K562 (cell line): ENCODE data around the gene DNAJC12. TPM values are rescaled to one million over a fixed set of nuclear protein-coding genes. Genes with fewer than 3 reads are reported as not detected.

Experiments used
- EHMT2 ChIP-seq: fragments of 450-650 bp; IDR thresholded peaks from 2 replicates; pipeline ENCODE4 v1.6.1; 2018; ENCODE audit warnings: antibody characterized with exemption
- NFIC ChIP-seq: fragments of 450-650 bp; IDR thresholded peaks from 2 replicates; pipeline ENCODE4 v1.6.1; 2017; ENCODE audit warnings: mild to moderate bottlenecking, inconsistent platforms
- NR2F6 ChIP-seq: fragments of 450-650 bp; formaldehyde crosslinking; IDR thresholded peaks from 2 replicates; pipeline ENCODE4 v1.4.0; 2020; ENCODE audit warnings: mild to moderate bottlenecking
- NR4A1 ChIP-seq, 2 experiments: fragments of 250-450 bp in 1 of 2; fragments of 450-650 bp in 1 of 2; sonication (Bioruptor Pico) in 1 of 2; IDR thresholded peaks; 2 replicates each; pipeline versions ENCODE4 v1.4.0 to v1.6.1; 2016 to 2020; ENCODE audit warnings: mild to moderate bottlenecking in 2 of 2, missing compliant biosample characterization in 1 of 2, missing genetic modification characterization in 1 of 2, moderate library complexity in 1 of 2
- SREBF1 ChIP-seq: fragments of 150-350 bp; IDR thresholded peaks from 2 replicates; pipeline ENCODE4 v1.6.1; 2014; ENCODE audit warnings: antibody characterized with exemption, low read depth, low read length, borderline replicate concordance
- TRIM25 ChIP-seq: fragments of 450-650 bp; IDR thresholded peaks from 2 replicates; pipeline ENCODE4 v1.7.0; 2016; ENCODE audit warnings: borderline replicate concordance
- polyA plus RNA-seq, 8 experiments: library from polyadenylated mRNA; depleted of rRNA in 4 of 8; stranded (reverse) in 5 of 8; unstranded in 3 of 8; fragments of >200 nt; fragmentation: Nextera tagmentation in 2 of 8; fragmentation: Illumina TruSeq in 1 of 8; extraction: Ambion mirVana in 2 of 8; extraction: Trizol in 1 of 8; gene quantifications; 2 replicates each; pipeline versions ENCODE4 v1.2.1 to v1.2.3, GENCODE V29; 2011 to 2014; ENCODE audit warnings: inconsistent platforms in 1 of 8, missing spikeins in 1 of 8
- total RNA-seq, 7 experiments: library from RNA; depleted of rRNA in 6 of 7; stranded (reverse); fragments of >200 nt in 6 of 7; fragmentation: Illumina TruSeq in 2 of 7; extraction: Trizol in 2 of 7; gene quantifications; 2 replicates each; pipeline versions ENCODE4 v1.2.1 to v1.2.3, GENCODE V29; 2011 to 2021; ENCODE audit warnings: low replicate concordance in 1 of 7
- TF ChIP-seq, protein P1 (sequence below): fragments of 450-650 bp; IDR thresholded peaks from 2 replicates; pipeline ENCODE4 v1.6.1; 2016; ENCODE audit warnings: low read depth
- TF ChIP-seq, protein P2 (sequence below), 3 experiments: IDR thresholded peaks in 2 of 3; conservative IDR thresholded peaks in 1 of 3; 2 replicates each; pipeline ENCODE4 v1.5.1; 2011 to 2012; ENCODE audit warnings: low read length in 3 of 3, mild to moderate bottlenecking in 3 of 3, control low read depth in 2 of 3, improper control_type of control experiment in 1 of 3, inconsistent platforms in 1 of 3, low read depth in 1 of 3, mixed read lengths in 1 of 3, moderate library complexity in 1 of 3; ENCODE audit not compliant: insufficient read depth in 2 of 3
- TF ChIP-seq, protein P3 (sequence below): sonication (generic); formaldehyde crosslinking; IDR thresholded peaks from 2 replicates; pipeline ENCODE4 v1.8.1; 2023; ENCODE audit warnings: missing genetic modification reagents, mild to moderate bottlenecking, borderline replicate concordance

DNAJC12 gene
- total and polyA plus RNA-seq, 9 of the 15 experiments (the other 6 are each of a cell fraction or from before 2014, with no cell fraction given), result 7.4 to 95.9 (median 68.5) TPM

DNA sequence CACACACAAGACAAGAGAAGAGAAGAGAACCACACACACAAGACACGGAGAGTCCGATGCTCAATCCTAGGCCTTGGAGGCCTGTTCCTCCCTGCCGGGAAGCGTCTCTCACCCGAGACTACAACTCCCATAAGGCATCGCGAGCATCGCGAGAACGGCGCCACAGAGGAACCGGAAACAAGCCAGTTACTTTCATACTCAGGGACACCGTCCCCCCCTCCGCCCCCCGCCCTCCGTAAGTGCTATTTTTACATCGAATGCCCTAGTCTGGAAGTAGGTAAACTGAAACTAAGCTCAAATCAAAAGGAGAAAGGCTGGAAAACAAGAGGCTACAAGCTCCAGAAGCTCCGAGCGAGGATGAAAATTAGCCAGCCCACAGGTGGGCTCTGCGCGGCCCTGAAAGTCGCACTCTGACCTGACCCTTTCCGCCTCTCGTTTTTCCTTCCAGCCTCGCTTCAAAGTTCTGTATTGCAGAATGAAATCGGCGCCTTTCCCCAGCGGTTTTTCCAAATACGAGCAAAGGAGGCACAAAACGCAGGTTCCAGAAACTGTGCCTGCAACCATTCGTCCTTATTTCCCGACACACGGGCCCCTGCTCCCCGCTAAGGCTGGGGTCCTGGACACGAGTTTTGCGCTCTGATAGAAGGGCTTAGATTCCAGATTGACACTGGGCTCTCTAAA lies 11.5 kb upstream of the DNAJC12 start (continued):
- TF ChIP-seq NR2F6 (CRISPR knock-in tag), result no peak
- TF ChIP-seq SREBF1, result peak; percentile 58; the same call in 1 of the 2 replicates
- peak; percentile 19; the same call in 1 of the 2 replicates for TF ChIP-seq NFIC
- TF ChIP-seq TRIM25, result no peak
- TF ChIP-seq, protein P1, sequence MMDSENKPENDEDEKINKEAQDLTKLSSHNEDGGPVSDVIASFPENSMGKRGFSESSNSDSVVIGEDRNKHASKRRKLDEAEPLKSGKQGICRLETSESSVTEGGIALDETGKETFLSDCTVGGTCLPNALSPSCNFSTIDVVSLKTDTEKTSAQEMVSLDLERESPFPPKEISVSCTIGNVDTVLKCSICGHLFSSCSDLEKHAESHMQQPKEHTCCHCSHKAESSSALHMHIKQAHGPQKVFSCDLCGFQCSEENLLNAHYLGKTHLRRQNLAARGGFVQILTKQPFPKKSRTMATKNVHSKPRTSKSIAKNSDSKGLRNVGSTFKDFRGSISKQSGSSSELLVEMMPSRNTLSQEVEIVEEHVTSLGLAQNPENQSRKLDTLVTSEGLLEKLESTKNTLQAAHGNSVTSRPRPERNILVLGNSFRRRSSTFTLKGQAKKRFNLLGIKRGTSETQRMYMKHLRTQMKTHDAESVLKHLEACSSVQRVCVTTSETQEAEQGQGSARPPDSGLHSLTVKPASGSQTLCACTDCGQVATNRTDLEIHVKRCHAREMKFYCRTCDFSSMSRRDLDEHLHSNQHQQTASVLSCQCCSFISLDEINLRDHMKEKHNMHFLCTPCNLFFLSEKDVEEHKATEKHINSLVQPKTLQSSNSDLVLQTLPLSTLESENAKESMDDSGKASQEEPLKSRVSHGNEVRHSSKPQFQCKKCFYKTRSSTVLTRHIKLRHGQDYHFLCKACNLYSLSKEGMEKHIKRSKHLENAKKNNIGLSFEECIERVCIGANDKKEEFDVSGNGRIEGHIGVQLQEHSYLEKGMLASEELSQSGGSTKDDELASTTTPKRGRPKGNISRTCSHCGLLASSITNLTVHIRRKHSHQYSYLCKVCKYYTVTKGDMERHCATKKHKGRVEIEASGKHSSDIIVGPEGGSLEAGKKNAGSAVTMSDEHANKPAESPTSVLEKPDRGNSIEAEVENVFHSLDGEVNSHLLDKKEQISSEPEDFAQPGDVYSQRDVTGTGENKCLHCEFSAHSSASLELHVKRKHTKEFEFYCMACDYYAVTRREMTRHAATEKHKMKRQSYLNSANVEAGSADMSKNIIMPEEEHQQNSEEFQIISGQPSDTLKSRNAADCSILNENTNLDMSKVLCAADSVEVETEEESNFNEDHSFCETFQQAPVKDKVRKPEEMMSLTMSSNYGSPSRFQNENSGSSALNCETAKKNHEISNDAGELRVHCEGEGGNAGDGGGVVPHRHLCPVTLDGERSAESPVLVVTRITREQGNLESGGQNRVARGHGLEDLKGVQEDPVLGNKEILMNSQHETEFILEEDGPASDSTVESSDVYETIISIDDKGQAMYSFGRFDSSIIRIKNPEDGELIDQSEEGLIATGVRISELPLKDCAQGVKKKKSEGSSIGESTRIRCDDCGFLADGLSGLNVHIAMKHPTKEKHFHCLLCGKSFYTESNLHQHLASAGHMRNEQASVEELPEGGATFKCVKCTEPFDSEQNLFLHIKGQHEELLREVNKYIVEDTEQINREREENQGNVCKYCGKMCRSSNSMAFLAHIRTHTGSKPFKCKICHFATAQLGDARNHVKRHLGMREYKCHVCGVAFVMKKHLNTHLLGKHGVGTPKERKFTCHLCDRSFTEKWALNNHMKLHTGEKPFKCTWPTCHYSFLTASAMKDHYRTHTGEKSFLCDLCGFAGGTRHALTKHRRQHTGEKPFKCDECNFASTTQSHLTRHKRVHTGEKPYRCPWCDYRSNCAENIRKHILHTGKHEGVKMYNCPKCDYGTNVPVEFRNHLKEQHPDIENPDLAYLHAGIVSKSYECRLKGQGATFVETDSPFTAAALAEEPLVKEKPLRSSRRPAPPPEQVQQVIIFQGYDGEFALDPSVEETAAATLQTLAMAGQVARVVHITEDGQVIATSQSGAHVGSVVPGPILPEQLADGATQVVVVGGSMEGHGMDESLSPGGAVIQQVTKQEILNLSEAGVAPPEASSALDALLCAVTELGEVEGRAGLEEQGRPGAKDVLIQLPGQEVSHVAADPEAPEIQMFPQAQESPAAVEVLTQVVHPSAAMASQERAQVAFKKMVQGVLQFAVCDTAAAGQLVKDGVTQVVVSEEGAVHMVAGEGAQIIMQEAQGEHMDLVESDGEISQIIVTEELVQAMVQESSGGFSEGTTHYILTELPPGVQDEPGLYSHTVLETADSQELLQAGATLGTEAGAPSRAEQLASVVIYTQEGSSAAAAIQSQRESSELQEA, result peak; percentile 83
- TF ChIP-seq, protein P2, sequence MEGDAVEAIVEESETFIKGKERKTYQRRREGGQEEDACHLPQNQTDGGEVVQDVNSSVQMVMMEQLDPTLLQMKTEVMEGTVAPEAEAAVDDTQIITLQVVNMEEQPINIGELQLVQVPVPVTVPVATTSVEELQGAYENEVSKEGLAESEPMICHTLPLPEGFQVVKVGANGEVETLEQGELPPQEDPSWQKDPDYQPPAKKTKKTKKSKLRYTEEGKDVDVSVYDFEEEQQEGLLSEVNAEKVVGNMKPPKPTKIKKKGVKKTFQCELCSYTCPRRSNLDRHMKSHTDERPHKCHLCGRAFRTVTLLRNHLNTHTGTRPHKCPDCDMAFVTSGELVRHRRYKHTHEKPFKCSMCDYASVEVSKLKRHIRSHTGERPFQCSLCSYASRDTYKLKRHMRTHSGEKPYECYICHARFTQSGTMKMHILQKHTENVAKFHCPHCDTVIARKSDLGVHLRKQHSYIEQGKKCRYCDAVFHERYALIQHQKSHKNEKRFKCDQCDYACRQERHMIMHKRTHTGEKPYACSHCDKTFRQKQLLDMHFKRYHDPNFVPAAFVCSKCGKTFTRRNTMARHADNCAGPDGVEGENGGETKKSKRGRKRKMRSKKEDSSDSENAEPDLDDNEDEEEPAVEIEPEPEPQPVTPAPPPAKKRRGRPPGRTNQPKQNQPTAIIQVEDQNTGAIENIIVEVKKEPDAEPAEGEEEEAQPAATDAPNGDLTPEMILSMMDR (IDR thresholded peaks at IDR 0.05 in 2 of 3, conservative IDR thresholded peaks at IDR 0.05 in 1 of 3; ENCODE audit: insufficient read depth in 2 of 3, low read depth in 1 of 3, low read length in 3 of 3), result peak in 1 of 3 experiments; percentile 41; a peak in 2 of 6 replicates
- no peak for TF ChIP-seq EHMT2
- TF ChIP-seq NR4A1 (CRISPR knock-in tag; IDR thresholded peaks at IDR 0.05), result no peak
- TF ChIP-seq NR4A1 (tag; IDR thresholded peaks at IDR 0.05), result peak; percentile 70; the same call in 1 of the 2 replicates
- TF ChIP-seq, protein P3, sequence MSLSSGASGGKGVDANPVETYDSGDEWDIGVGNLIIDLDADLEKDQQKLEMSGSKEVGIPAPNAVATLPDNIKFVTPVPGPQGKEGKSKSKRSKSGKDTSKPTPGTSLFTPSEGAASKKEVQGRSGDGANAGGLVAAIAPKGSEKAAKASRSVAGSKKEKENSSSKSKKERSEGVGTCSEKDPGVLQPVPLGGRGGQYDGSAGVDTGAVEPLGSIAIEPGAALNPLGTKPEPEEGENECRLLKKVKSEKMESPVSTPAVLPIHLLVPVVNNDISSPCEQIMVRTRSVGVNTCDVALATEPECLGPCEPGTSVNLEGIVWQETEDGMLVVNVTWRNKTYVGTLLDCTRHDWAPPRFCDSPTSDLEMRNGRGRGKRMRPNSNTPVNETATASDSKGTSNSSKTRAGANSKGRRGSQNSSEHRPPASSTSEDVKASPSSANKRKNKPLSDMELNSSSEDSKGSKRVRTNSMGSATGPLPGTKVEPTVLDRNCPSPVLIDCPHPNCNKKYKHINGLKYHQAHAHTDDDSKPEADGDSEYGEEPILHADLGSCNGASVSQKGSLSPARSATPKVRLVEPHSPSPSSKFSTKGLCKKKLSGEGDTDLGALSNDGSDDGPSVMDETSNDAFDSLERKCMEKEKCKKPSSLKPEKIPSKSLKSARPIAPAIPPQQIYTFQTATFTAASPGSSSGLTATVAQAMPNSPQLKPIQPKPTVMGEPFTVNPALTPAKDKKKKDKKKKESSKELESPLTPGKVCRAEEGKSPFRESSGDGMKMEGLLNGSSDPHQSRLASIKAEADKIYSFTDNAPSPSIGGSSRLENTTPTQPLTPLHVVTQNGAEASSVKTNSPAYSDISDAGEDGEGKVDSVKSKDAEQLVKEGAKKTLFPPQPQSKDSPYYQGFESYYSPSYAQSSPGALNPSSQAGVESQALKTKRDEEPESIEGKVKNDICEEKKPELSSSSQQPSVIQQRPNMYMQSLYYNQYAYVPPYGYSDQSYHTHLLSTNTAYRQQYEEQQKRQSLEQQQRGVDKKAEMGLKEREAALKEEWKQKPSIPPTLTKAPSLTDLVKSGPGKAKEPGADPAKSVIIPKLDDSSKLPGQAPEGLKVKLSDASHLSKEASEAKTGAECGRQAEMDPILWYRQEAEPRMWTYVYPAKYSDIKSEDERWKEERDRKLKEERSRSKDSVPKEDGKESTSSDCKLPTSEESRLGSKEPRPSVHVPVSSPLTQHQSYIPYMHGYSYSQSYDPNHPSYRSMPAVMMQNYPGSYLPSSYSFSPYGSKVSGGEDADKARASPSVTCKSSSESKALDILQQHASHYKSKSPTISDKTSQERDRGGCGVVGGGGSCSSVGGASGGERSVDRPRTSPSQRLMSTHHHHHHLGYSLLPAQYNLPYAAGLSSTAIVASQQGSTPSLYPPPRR, result no peak
